Hippocampal formation (tissue), 2 donors: ENCODE data around the gene RASA3.
"Not testable (repeated sequence)": the region's sequence is repeated elsewhere in the genome, so short reads cannot be mapped to it uniquely, and the experiment has no call there.

Source experiments
- DNase-seq, 2 donors: peaks; one replicate each; lab custom pipeline; 2025; lab: John Stamatoyannopoulos, UW

RASA3 gene

DNA sequence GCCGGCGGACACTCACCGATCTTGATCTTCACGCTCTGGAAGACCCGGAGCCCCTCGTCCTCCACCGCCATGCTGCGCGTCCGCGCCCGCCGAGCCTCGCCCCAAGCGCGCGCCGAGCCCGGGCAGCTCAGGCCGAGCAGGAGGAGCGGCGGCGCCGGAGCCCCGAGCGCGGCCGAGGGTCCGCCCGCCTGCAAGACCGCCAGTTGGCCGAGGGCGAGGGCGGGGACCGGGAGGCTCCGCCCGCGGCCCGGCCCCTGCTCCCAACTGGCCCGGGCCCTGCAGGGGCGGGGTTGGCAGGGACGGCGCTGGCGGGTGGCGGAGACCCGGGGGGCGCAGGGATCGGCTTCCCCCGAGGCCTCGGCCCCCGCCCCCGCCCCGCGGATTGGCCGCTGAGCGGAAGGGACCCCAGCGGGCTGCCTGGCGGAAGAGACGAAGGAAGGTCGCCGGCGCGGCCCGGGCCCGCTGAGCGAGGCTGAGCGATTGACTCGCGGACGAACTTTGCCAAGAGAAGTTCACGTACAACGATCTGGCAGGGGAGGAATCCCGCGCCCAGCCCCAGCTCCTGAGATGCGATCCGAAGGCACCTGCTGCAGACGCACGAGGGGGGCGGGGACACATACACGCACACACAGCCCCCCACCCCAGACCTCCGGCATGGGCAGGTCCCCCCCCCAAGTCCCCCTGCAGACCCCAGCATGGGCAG is at the start of gene RASA3:
Gene RASA3 (minus strand): TSS at position 205 of the 703 bp plus-strand sequence. CDS start 134 bp downstream, at position 71.
- peak; percentile 68 to 69 for DNase-seq

- no peak for DNase-seq
Measured at GRCh38 chr13:114179087-114179658, 46.8 kb upstream of the RASA3 start, which contains the start of gene CFAP97D2. TSS of gene CFAP97D2 (plus strand) at chr13:114179257. CDS start at chr13:114179331, 74 bp downstream.

DNA sequence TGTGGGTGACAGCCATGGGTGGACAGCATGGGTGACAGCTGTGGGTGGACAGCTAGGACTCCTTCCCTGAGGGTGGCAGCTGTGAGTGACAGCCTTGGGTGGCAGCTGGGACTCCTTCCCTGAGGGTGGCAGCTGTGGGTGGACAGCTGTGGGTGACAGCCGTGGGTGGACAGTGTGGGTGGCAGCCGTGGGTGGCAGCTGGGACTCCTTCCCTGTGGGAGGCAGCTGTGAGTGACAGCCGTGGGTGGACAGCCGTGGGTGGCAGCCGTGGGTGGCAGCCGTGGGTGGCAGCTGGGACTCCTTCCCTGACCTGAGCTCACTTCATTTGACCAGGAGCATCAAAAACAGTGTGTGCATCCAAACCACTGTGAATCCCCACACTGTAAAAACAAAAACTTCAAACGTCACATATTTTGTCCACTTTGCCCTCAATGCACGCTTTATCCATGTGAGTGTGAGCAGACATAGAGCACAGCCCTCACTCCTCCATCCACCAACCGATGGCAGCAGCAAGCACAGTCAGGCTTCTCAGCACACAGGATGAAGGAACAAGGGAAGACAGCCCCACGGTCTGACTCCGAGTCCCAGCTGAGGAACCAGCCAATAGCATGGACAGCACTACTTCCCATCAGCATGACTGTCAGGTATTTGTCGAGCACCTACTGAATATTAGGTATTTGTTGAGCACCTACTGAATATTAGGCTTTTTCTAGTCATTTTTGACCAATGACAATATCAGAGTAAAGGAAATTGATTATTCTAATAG is 45.0 kb upstream of the RASA3 start:
- no peak for DNase-seq

- DNase-seq: not testable (repeated sequence)
Measured at GRCh38 chr13:114176359-114176902, 44.0 kb upstream of the RASA3 start.

DNA sequence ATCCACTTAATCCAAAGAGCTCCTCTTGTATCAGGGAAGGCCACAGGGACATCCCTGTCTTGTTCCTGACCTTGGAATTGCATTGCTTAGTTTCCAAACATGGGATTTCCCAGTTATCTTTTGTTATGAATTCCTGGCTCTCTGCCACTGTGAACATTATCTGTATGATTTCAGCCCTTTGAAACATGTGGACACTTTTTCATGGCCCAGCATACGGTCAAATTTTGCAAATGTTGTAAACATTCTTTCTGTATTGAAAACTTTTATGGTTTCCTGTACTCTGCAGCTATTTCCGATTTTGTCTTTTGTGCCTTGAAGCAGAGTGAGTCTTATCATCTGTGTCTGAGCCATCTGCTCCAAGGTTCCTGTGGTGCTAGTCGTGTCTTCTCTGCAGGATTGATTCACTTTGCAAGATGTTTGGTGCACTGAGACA is 42.1 kb upstream of the RASA3 start:
- DNase-seq: no peak

- no peak for DNase-seq
Measured at GRCh38 chr13:114173745-114174144, 41.3 kb upstream of the RASA3 start.

DNA sequence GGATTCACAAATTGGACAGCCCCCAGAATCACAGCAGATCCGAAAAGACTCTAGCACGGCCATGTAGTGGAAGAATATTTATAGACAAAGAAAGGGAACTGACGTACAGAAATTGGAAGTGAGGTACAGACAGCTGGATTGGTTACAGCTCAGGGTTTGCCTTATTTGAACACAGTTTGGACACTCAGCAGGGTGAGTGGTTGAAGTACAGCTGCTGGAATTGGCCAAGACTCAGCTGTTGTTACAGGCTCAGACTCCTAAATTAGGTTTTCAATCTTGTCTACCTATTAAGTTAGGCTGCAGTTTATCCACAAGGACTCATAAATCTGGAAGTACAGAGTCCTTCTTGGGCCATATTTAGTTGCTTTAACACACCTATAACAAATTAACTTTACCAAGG is 40.8 kb upstream of the RASA3 start:
- no peak for DNase-seq

GRCh38 chr13:114167885-114168284 is 35.5 kb upstream of the RASA3 start:
- no peak for DNase-seq

- DNase-seq: no peak
Measured at GRCh38 chr13:114167426-114167825, 35.0 kb upstream of the RASA3 start.

GRCh38 chr13:114166381-114167131 is 34.1 kb upstream of the RASA3 start:
- DNase-seq: peak; percentile 58 to 81

GRCh38 chr13:114164681-114165429 is 32.4 kb upstream of the RASA3 start:
- DNase-seq: no peak

- DNase-seq: no peak
Measured at GRCh38 chr13:114164053-114164452, 31.6 kb upstream of the RASA3 start.

- DNase-seq: no peak
Measured at GRCh38 chr13:114162533-114162922, 30.1 kb upstream of the RASA3 start.

- DNase-seq: peak in 1 of 2 donors; percentile 31
Measured at GRCh38 chr13:114161644-114162532, 29.5 kb upstream of the RASA3 start.

- DNase-seq: no peak
Measured at GRCh38 chr13:114161028-114161556, 28.7 kb upstream of the RASA3 start.

DNA sequence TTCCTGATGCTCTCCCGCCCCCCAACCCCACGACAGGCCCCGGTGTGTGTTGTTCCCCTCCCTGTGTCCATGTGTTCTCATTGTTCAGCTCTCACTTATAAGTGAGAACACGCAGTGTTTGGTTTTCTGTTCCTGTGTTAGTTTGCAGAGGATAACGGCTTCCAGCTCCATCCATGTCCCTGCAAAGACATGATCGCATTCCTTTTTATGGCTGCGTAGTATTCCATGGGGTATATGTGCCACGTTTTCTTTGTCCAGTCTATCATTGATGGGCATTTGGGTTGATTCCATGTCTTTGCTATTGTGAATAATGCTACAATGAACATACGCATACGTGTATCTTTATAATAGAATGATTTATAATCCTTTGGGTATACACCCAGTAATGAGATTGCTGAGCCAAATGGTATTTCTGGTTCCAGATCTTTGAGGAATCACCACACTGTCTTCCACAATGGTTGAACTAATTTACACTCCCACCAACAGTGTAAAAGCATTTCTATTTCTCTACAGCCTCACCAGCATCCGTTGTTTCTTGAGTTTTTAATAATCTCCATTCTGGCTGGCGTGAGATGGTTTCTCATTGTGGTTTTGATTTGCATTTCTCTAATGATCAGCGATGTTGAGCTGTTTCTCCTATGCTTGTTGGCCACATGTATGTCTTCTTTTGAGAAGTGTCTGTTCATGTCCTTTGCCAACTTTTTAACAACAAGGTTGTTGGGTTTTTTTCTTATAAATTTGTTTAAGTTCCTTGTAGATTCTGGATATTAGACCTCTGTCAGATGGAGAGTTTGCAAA is 26.6 kb upstream of the RASA3 start:
- not testable (repeated sequence) for DNase-seq

- DNase-seq: no peak
Measured at GRCh38 chr13:114157869-114158495, 25.6 kb upstream of the RASA3 start.
